ENCODE data around the gene SREBF1.

Gene SREBF1

DNA sequence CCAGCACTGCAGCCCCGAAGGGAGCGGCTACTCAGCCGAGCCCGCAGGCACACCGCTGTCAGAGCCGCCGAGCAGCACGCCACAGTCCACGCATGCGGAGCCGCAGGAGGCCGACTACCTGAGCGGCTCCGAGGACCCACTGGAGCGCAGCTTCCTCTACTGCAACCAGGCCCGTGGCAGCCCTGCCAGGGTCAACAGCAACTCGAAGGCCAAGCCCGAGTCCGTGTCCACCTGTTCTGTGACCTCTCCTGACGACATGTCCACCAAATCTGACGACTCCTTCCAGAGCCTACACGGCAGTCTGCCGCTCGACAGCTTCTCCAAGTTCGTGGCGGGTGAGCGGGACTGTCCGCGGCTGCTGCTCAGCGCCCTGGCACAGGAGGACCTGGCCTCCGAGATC is 42.4 kb downstream of the SREBF1 start:
- no peak for DNase-seq (ENCODE audit: low spot score)

DNA sequence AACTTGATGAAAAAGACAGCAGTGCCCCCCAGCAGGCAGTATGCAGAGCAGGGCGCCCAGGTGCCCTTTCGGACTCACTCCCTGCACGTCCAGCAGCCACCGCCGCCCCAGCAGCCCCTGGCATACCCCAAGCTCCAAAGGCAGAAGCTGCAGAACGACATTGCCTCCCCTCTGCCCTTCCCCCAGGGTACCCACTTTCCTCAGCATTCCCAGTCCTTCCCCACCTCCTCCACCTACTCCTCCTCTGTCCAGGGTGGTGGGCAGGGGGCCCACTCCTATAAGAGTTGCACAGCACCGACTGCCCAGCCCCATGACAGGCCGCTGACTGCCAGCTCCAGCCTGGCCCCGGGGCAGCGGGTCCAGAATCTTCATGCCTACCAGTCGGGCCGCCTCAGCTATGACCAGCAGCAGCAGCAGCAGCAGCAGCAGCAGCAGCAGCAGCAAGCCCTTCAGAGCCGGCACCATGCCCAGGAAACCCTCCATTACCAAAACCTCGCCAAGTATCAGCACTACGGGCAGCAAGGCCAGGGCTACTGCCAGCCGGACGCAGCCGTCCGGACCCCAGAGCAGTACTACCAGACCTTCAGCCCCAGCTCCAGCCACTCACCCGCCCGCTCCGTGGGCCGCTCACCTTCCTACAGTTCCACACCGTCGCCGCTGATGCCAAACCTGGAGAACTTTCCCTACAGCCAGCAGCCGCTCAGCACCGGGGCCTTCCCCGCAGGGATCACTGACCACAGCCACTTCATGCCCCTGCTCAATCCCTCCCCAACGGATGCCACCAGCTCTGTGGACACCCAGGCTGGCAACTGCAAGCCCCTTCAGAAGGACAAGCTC is 43.2 kb downstream of the SREBF1 start:
- no peak for DNase-seq (ENCODE audit: low spot score)

DNA sequence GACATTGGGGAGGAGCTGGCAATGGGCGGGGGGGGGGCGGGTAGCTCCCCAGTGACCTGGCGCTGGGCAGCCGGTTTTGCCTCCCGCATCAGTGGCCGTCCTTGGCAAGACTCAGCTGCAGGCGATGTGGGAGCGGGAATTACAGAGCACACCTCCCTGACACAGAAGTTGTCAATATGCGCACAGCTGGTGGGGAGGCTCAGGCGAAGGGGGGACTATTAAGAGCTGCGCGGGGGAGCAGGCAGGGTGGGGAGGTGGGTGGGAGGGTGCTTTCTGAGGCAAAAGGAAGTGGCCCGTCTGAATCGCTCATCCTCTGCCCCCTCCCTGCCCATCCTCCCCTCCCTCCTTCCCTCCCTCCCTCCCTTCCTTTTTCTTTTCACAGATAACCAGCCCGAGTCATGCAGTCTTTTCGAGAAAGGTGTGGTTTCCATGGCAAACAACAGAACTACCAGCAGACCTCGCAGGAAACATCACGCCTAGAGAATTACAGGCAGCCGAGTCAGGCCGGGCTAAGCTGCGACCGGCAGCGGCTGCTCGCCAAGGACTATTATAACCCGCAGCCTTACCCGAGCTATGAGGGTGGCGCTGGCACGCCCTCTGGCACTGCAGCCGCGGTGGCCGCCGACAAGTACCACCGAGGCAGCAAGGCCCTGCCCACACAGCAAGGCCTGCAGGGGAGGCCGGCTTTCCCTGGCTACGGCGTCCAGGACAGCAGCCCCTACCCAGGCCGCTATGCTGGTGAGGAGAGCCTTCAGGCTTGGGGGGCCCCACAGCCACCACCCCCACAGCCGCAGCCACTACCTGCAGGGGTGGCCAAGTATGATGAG is 44.0 kb downstream of the SREBF1 start:
- peak; percentile 68 for DNase-seq (ENCODE audit: low spot score)

DNA sequence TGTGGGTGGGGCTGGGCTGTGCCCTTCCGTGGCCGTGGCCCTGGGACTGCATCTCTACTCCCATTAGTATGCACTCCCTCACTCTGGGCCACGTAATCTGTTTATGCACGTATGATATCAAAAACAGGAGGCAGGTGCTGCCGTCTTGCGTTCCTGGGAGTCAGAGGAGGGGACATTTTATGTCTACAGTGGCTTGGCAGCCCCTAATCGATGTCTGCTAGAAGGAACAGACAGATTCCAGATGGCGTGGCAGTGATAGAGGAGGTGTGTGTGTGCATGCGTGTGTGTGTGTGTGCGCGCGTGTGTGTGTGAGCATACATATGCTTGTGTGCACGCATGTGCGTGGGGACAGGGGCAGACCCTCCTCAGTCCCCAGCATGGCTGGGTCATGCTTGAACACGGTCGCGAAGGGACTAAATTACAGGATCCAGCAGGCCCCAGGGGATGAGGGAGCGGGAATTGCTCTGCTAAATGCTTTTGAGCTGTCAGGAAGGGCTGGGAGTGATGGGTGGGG is 44.7 kb downstream of the SREBF1 start:
- no peak for DNase-seq (ENCODE audit: low spot score)

DNA sequence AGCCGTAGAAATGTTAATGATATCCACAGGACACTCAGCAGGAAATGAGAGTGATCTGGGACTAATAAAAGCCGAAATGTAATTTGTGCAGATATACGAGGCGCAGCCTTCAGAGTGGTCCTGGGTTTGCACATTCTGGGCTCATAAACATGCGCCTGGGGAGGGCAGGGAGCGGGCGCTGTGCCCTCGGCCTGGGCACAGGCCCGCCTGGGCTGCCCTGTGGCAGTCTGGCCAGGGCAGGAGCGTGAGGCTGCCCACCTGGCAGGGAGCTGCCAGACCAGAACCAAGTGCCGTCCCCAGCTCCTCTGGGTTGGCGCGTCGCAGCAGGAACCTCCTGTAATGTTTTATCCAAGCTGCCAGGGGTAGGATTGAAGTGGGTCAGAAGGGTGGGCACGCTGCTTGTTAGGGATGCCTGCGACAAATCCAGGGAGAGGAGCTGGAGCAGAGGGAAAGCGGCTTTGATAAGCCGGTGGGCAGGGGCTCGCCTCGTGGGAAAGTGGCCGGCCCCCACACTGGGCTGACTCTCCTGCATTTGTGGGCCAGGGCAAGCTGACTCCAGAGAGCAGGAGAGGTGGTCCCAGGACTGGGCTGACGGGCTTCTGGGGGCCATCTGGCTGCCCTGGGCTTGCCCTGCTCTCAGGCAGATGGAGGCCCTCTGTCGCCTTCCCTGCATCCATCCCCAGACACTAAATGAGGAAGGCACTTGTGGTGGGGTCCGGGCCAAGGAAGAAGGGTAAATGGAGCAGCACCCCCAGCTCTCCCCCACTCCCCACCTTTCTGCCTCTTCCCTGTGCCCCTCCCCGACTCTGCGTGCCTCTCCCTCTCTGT is 45.9 kb downstream of the SREBF1 start:
- no peak for DNase-seq (ENCODE audit: low spot score)

DNA sequence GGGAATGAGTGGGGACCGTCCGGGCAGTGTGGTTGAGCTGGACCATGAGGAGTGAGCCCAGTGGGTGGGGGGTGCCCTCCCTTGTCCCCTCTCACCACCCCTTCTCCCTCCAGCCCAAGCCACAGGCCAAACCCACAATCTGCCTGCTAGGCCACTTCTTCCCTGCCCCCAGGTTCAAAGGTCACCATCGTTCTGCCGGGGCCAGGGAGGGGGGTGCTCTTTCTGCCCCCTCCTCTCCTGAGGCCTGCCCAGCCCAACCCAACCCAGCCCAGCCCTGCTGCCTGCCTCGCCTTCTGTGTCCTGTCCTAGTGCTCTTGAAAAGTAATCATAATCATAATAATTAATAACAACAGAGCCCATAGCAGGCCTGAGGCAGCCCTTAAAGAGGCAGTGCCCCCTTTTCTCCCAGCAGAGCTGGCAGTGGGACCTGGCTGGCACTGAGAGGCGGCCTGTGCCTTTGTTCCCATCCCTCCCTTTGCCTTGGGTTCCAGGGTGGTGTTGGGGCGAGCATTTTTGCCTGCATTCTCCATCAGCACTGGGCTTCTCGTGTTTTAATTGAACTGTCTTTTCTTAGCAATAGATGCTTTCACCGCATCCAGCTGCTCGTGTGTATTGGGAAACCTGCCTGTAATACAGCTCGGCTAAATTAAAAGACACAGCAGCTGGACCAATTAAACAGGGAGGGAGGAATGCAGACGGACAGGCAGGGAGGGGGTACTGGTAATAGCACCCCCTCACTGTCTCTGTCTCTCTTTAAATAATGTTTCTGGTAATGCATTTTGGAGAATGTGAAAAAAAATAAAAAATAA is 46.8 kb downstream of the SREBF1 start:
- no peak for DNase-seq (ENCODE audit: low spot score)

DNA sequence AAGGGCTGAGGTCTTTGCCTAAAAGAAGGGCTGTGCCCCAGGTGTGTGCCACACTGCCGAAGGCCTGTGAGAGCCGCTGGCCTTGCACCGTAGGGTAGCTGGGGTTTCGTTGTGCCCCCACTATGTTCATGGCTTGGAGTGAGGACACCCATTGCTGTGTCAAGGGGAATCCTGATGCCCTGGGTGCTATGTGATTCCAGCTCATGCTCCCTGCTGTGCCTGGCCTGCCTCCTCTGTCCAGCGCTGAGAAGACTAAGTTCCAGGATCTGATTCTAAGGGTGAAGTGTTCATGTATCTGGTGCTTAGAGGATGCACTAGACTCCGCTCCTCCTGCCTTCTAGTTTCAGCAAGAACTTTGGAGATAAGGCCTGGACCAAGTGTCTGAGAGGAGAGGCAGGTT is 47.4 kb downstream of the SREBF1 start:
- DNase-seq (ENCODE audit: low spot score) = no peak

DNA sequence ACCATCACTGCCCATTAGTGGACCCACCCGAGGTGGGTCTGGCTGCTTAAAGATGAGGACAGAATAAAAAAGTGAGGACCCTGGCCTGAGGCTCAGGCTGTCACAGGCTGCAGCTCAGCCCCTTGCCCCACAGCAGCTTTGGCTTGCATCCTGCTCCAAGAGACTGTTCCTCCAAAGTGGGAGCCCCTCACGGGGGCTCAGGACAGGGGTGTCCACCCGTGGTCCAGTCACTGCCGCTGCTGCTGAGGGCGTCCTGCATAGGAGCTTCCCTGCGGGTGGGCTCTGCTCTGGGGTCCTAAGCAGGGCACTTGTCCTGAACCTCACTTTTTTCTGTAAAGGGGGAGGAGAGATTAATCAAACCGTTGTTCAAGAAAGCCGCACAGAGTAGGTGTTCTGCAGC is 47.8 kb downstream of the SREBF1 start:
- no peak for DNase-seq (ENCODE audit: low spot score)

DNA sequence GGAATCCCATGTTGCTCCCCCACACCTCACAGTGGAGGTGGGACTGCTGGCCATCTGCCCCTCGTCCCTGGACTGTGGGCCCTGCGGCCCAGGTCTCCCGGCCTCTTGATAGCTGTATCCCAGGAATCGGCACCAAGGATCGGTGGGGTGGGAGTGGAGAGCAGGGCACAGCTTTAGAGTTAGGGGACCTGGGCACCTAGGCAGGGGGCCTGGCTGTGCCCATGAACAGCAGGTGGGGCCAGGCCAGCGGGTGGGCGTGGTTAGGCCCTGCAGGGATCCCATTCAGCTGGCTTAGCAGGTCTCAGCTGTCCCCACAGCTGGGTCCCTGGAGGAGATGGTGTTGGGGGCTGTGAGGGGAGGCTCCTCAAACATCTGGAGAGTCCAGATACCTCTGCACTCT is 49.2 kb downstream of the SREBF1 start:
- no peak for DNase-seq (ENCODE audit: low spot score)

DNA sequence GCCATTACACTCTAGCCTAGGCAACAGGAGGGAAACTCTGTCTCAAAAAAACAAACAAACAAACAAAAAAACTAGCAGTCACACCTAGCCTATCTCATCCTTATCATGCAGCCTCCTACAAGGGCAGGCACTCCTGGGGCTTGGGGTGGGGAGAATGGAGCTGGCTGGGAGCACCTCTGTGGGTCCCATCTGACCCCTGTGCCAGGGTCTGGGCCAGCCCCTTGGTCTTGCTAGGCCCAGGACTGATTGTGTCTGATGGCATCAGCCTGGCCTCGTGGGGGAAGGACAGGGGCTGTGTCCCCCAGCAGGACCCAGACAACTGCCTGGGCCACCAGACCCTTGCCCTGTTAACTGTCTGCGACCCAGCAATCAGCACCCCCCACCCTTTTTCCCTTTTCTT is 49.8 kb downstream of the SREBF1 start:
- DNase-seq (ENCODE audit: low spot score) = no peak

DNA sequence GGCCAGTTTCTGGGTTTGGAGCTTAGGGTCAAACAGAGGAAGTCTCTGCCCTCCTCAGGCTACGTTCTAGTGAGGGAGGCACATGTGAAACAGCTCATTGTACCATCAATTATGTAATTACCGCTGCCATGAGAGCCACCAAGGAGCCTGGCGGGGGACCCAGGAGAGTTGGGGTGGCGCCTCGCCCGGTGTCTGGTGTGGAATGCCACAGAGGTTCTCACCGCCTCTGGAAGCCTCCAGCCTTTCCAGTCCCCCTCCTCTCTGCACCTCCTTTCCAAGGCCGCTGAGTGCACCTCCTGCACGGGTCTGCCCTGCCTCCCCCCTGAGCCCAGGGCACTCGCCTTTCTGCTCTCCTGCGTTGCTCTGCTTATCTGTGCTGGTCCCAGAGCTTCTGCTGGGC is 51.4 kb downstream of the SREBF1 start:
- no peak for DNase-seq (ENCODE audit: low spot score)

DNA sequence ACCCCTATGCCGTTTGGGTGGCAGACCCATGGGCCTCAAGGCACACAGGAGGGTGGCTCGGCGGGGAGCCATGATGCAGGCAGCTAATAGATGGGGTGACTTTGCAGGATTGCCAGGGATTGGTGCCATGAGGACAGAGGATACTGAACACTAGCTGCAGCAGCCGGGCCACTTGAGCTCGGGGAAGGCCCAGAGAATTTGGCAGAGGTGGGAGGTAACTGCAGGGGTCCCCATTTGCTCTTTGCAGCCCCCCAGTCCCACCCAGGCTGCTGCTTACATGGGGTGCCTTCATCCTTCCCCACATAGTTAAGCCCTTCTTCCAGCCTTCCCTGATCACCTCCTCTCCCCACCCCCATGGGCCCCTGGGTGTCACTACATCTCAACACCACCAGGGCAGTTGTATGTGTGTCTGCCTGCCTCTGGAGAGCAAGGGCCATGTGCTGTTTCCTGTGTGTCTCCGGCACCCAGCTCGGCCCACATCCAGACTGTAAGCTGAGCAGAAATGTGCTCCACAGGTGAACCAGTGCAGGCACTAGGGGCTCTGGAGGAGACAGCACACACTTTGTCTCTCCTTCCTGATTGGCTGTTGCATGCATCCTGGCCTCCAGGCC is 52.0 kb downstream of the SREBF1 start:
- DNase-seq (ENCODE audit: low spot score) = no peak

DNA sequence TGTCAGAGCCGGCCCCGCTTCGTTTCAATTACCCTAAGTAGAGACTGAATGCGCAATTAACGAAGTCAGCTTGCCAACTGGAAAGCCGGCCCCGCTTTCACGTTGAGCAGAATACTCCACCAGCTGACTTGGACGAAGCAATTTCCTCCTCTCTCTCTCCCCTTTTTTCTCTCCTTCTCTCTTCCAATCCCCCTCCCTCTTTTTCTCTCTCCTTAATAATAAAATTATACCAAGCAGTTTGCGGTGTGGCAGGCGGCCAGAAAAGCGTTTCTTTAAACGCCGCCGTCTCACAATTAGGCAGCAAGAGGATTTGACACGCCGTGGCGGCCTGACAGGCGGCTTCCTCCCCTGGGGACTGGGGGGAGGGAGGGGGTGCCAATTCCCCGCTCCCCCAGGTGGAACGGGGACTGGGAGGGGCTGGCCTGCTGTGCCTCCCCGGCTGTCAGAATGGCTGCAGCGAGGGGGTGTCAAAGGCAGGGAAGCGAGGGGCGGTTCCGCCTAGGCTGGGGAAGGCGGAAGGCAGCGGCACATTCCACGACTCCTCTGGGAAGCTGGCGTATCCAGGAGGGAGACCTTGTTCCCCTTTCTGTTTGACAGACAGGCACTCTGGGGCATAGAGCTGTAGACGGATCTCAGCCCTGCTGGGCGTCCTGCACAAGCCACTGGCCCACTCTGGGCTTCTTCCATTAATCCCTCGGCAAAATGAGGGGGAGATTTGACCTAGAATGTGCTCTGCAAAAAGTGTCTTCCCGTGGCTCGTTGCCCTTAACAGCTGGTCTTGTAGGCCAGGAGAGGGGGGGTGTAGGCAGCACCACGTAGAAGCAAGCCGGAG is 52.7 kb downstream of the SREBF1 start:
- no peak for DNase-seq (ENCODE audit: low spot score)

DNA sequence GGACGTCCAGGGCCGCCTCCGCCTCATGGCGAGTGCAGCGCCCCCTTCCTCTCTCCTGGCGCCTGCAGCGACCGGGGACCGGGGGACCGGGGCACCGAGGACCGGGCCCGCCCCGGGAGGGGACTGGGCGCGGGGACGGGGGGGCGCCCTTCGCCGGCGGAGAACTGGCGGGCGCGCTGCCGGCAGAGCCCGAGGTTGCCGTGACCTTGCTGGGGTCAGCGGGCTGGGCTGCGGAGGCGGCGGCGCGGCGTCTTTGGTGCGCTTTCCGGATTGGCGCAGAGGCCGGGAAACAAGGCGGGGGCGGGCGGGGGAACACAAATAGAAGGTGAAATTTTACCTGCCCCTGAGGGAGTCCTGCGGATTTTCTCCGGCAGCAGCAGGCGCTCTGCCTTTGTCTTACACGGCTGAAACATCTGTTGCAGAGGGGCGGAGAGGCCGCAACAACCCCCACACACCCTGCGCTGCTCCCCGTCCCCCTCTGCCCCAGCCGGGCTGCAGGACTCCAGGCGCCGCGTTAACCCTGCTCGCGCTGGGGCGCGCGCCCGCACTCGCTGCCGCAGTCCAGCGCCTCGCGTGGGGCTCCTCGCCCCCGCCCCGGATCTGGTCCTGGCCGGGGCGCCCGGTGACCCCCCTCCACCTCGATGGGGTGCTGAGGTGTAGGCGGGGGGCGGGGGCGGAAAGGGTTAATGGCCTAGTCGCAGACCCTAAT is 53.5 kb downstream of the SREBF1 start:
- peak; percentile 17 for DNase-seq (ENCODE audit: low spot score)

DNA sequence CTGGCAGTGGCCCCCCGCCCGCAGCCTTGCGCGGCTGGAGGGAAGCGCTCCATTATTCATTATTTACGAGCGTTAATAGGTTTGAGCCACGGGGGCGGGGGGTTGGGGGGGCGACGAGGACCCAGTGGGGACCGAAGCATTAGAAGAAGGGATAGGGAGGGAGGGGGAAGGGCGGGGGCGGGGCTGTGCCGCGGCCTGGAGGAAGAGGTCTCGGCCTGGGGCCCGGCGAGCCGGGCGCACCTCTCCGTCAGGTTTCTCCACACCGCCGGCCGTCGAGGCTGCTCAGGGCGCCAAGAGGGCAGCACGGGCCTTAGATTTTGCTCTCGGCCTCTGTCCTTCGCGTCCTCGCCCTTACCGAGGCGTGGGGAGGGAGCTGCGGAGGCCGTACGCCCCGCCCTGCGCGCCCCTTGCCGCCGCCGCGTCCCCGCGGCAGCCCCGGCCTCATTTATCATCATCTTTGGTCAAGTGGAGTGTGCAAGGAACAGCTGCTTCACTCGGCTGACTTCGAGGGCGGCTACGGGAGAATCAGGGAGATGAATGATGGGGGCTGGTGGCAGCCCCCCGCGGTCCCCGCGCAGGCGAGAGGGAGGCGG is 54.2 kb downstream of the SREBF1 start:
- no peak for DNase-seq (ENCODE audit: low spot score)

DNA sequence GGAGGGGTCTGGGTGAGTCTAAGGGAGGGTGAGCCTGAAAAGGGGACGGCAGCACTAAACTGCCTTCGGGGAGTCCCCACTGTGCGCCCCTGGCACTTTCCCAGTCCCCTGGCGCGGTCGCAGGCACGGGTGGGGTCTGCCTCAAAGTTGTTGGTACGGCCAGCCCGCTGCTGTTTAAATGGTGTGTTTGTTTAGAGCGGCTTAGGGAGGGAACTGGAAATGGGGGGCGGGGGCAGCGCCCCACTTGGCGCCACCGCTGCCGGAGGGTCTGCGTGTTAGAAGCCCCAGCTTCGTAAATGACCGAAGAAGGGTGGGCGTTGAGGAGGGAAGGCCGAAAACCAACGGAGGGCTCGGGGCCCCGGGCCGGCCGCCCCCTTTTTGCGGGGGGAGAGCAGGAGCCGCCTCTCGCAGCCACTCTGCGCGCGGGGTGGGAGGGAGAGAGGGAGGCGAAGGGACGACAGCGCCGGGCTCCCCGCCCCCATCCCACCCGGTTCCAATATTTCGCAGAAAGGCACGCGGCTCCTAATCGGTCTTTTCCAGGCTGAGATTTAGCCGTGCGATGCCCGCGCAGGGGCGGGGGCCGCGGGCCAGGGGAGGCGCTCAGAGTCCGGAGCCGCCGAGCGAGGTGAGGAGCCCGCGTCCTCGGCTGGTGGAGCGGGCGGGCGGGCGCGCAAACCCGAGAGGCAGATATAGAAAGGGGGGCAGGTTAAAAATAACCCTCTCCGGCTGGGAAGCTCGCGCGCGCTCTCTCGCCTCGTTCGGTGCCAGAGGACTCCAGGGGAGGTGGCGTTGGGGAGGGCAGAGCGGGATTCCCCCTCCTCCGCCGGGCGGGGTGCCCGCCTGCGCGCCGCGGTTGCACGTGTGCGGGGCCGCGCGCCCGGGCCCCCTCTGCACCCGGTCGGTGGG is 54.9 kb downstream of the SREBF1 start:
- DNase-seq (ENCODE audit: low spot score) = peak; percentile 17

DNA sequence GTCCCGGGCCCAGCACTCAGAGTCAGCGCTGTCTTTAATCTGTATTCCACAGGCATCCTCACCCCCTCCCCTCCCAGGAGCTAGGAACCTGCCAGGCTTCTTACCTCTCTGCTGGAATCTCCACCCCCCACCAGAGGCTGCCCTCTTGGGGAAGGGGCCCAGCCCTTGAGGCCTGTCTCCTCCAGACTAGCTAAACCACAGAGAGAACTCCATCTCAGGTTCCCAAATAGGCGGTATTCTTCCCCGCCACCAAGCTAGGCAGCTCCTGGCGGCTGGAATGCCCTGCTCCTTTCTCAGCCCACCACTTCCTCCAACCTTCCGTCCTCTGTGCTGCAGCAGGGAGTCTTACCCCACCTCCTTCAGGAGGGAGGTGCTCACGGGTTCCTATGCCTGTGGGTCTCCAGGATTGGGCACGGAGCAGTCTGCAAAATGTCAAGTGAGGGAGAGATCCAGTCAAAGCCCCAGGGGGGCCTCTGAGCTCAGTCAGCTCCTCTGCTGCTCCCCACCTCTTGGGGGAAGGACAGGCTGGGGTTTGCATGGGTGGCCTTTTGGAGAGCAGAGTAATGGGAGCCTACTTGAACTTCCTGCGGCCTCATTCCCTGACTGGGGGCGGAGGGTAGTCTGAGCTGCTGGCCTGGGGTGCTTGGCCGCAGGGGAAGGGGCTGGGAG is 55.7 kb downstream of the SREBF1 start:
- no peak for DNase-seq (ENCODE audit: low spot score)

Measured in activated CD4-positive, alpha-beta T cell treated with anti-CD3 and anti-CD28 coated beads, Interleukin-2, Interleukin-4, amounts not matched to agents 100 ng/mL and 50 ng/mL, durations not matched to agents 16 hours and 8 hours (primary cell).